HepG2 (cell line): ENCODE results near the gene PRKACG. TPM values are rescaled to one million over a fixed set of nuclear protein-coding genes. Genes with fewer than 3 reads are reported as not detected.

Source experiments
- ATAC-seq: fragments of 200-7000 bp; cut with Tn5 transposase; 3 replicates; pipeline ENCODE4 v1.9.1; 2020; ENCODE audit warnings: mild to moderate bottlenecking, moderate library complexity
- BruUV-seq: library from RNA; stranded (reverse); fragments of 400-500 nt; replicated peaks from 2 replicates; lab custom pipeline; 2021; lab: Mats Ljungman, UMichigan
- CTCF ChIA-PET: fragments of 300-600 bp; formaldehyde crosslinking; extraction: SDS; loops from one replicate; lab custom pipeline; 2021; ENCODE audit warnings: low total read pairs, inconsistent platforms, low intra/inter-chr PET ratio; lab: Yijun Ruan, JAX
- POLR2A ChIA-PET: fragments of 350-600 bp; sonication (Branson Sonifier 250); formaldehyde crosslinking; loops from one replicate; lab custom pipeline; 2020; ENCODE audit warnings: antibody characterized with exemption, inconsistent platforms; lab: Yijun Ruan, JAX
- DNase-seq: peaks from one replicate; pipeline ENCODE4 v3.0.0-alpha.2; 2015; ENCODE audit warnings: low spot score
- FAIRE-seq: peaks from 3 replicates; lab custom pipeline; 2011; peaks lifted over from hg19 to GRCh38; lab: Jason Lieb, UNC
- H2AFZ ChIP-seq: one replicate; pipeline ENCODE4 v1.6.1; 2011; ENCODE audit warnings: low read length, inconsistent platforms
- H3K27ac ChIP-seq: fragments of 300-600 bp; 3 replicates; pipeline ENCODE4 v1.8.0; 2011; ENCODE audit warnings: mixed run types, mild to moderate bottlenecking, mixed read lengths, low read length, inconsistent platforms; ENCODE audit not compliant: insufficient read depth; ENCODE audit errors: extremely low read length
- H3K27me3 ChIP-seq, 2 experiments: fragments of 200-600 bp in 1 of 2; 2 replicates in 1 of 2; 3 replicates in 1 of 2; pipeline versions ENCODE4 v1.6.0 to v1.8.0; 2011; ENCODE audit warnings: low read length in 2 of 2, mild to moderate bottlenecking in 2 of 2, moderate library complexity in 2 of 2, inconsistent platforms in 1 of 2; ENCODE audit not compliant: insufficient read depth in 2 of 2, control insufficient read depth in 1 of 2
- H3K36me3 ChIP-seq, 2 experiments: fragments of 200-600 bp in 1 of 2; replicated peaks in 1 of 2; 2 replicates in 1 of 2; 3 replicates in 1 of 2; pipeline versions ENCODE4 v1.5.1 to v1.8.0; 2011; ENCODE audit warnings: low read length in 2 of 2, inconsistent platforms in 1 of 2; ENCODE audit not compliant: insufficient read depth in 2 of 2, control insufficient read depth in 1 of 2
- H3K4me1 ChIP-seq: 2 replicates; pipeline ENCODE4 v1.5.1; 2012; ENCODE audit warnings: low read length, inconsistent platforms; ENCODE audit not compliant: insufficient read depth
- H3K4me2 ChIP-seq: 2 replicates; pipeline ENCODE4 v1.6.0; 2011; ENCODE audit warnings: low read depth, low read length, inconsistent platforms
- H3K4me3 ChIP-seq, 3 experiments: fragments of 200-600 bp in 1 of 3; sonication (generic), shearing (Covaris generic) in 1 of 3; replicated peaks in 1 of 3; 2 replicates each; pipeline ENCODE4 v1.5.1; 2011 to 2016; ENCODE audit warnings: low read length in 3 of 3, inconsistent platforms in 2 of 3, low read depth in 2 of 3, mild to moderate bottlenecking in 2 of 3, control low read depth in 1 of 3, mixed read lengths in 1 of 3; ENCODE audit not compliant: insufficient read depth in 1 of 3
- H3K79me2 ChIP-seq: one replicate; pipeline ENCODE4 v1.6.1; 2011; ENCODE audit warnings: low read length, inconsistent platforms; ENCODE audit not compliant: insufficient read depth
- H3K9ac ChIP-seq: 2 replicates; pipeline ENCODE4 v1.6.0; 2011; ENCODE audit warnings: mild to moderate bottlenecking, low read depth, low read length, inconsistent platforms; ENCODE audit not compliant: insufficient read depth
- H3K9me3 ChIP-seq: 2 replicates; pipeline ENCODE4 v1.5.1; 2012; ENCODE audit warnings: mild to moderate bottlenecking, low read length
- H4K20me1 ChIP-seq: 2 replicates; pipeline ENCODE4 v1.6.0; 2011; ENCODE audit warnings: inconsistent platforms, mild to moderate bottlenecking, low read length, moderate library complexity; ENCODE audit not compliant: insufficient read depth
- HBP1 ChIP-seq: IDR thresholded peaks from 2 replicates; pipeline ENCODE4 v1.6.1; 2016; ENCODE audit warnings: low read depth, control low read depth
- HNF1B ChIP-seq: sonication (generic); formaldehyde crosslinking; IDR thresholded peaks from 2 replicates; pipeline ENCODE4 v1.5.1; 2020; ENCODE audit warnings: mild to moderate bottlenecking, moderate library complexity, missing genetic modification reagents
- SIX1 ChIP-seq: sonication (generic); formaldehyde crosslinking; IDR thresholded peaks from 2 replicates; pipeline ENCODE4 v1.4.0; 2020; ENCODE audit warnings: missing genetic modification reagents, borderline replicate concordance
- STAG1 ChIP-seq: sonication (generic); formaldehyde crosslinking; IDR thresholded peaks from 2 replicates; pipeline ENCODE4 v1.4.0; 2020; ENCODE audit warnings: missing genetic modification reagents
- TP53 ChIP-seq: sonication (generic); formaldehyde crosslinking; conservative IDR thresholded peaks from 2 replicates; pipeline ENCODE4 v1.4.0; 2020; ENCODE audit warnings: missing genetic modification reagents
- ZBED4 ChIP-seq: sonication (generic); formaldehyde crosslinking; IDR thresholded peaks from 2 replicates; pipeline ENCODE4 v1.4.0; 2020; ENCODE audit warnings: missing genetic modification reagents, borderline replicate concordance
- ZNF343 ChIP-seq: sonication (generic); formaldehyde crosslinking; IDR thresholded peaks from 2 replicates; pipeline ENCODE4 v1.4.0; 2020; ENCODE audit warnings: mild to moderate bottlenecking, missing genetic modification reagents
- WGBS: methylation state at CpG from one replicate; pipeline ENCODE4 v1.1.6; 2017; ENCODE audit warnings: low lambda C conversion rate; 5-methylcytosine and 5-hydroxymethylcytosine counted together
- in situ Hi-C: cut with HindIII; loops from 2 replicates; pipeline ENCODE4 v1.10.0; 2017; ENCODE audit warnings: low pct_unique_long_range_greater_than_20kb; ENCODE audit not compliant: extremely low pct_ligation_motif_present
- intact Hi-C: fragments of 100-400 bp; cut with micrococcal nuclease; formaldehyde crosslinking; loops from one replicate; pipeline ENCODE4 v1.10.0; 2022; ENCODE audit not compliant: unreplicated experiment
- polyA plus RNA-seq, 8 experiments: library from polyadenylated mRNA; depleted of rRNA in 3 of 8; stranded (reverse) in 7 of 8; unstranded in 1 of 8; fragments of >200 nt; fragmentation: Illumina TruSeq in 4 of 8; extraction: Trizol in 4 of 8; gene quantifications; 2 replicates each; pipeline versions ENCODE4 v1.2.1 to v1.2.3, GENCODE V29; 2011 to 2016; ENCODE audit warnings: low read depth in 4 of 8, missing spikeins in 1 of 8, mixed read lengths in 1 of 8; ENCODE audit not compliant: insufficient read depth in 1 of 8
- total RNA-seq, 5 experiments: library from RNA; depleted of rRNA; stranded (reverse); fragments of >200 nt; fragmentation: Illumina TruSeq; extraction: Trizol; gene quantifications; 2 replicates each; pipeline ENCODE4 v1.2.3, GENCODE V29; 2016; ENCODE audit warnings: low read depth in 1 of 5

PRKACG gene
- total and polyA plus RNA-seq, 2 of the 13 experiments (the other 11 are each of a cell fraction or from before 2014, with no cell fraction given) = not detected

- ATAC-seq = no peak
- Histone ChIP-seq H3K9me3 (no peaks in the 10 kb centered on the region), H3K27ac (no peak overlapping the region), H3K79me2 (peaks cover 4% of the 10 kb centered on the region), H3K9ac (no peak overlapping the region), H3K27me3 (no peaks in the 10 kb centered on the region), H3K4me2 (no peak overlapping the region), H3K36me3 (peaks cover 20 to 58% of the 10 kb centered on the region in 2 experiments), H3K4me1 (no peaks in the 10 kb centered on the region), H2AFZ (no peak overlapping the region), H3K4me3 (no peak overlapping the region), H4K20me1 (no peaks in the 10 kb centered on the region)
- in situ Hi-C loops (loop anchor here (5.0 kb wide), 1 partner anchor 146 kb away; no protein-coding TSS in a partner anchor), intact Hi-C loops (no loop called here)
- no peak for FAIRE-seq
- TF ChIP-seq ZBED4 (CRISPR knock-in tag) = no peak
- no peak for TF ChIP-seq TP53
- TF ChIP-seq HBP1 (CRISPR knock-in tag) = no peak
- no peak for TF ChIP-seq ZNF343
- TF ChIP-seq SIX1 (CRISPR knock-in tag) = no peak
- no peak for TF ChIP-seq STAG1 (CRISPR knock-in tag)
- TF ChIP-seq HNF1B = no peak
- POLR2A ChIA-PET = interaction anchor here (0.7 kb wide), 1 partner anchor 135 kb away, joined by 3 read pairs; no protein-coding TSS in a partner anchor
- 100% methylated on average over 3 of the region's 4 CpGs for WGBS
- no TSS peak for BruUV-seq
- CTCF ChIA-PET = interaction anchor here (3.5 kb wide), 1 partner anchor 137 kb away, joined by 29 read pairs; no protein-coding TSS in a partner anchor
- DNase-seq = no peak
Measured at GRCh38 chr9:69056191-69056815, 42.4 kb upstream of the PRKACG start.
